ENCODE data around the gene AMBP. TPM values are rescaled to one million over a fixed set of nuclear protein-coding genes. Genes with fewer than 3 reads are reported as not detected.

The AMBP gene
- total RNA-seq, 1 donor from 2014 or later = not detected

- H3K36me3 ChIP-seq = no peaks in the 10 kb centered on the region
- TF ChIP-seq CTCF (IDR thresholded peaks at IDR 0.05) = no peak
- peak; percentile 14 for TF ChIP-seq EZH2 (IDR thresholded peaks at IDR 0.05)
- TF ChIP-seq EZH2phosphoT487 (IDR thresholded peaks at IDR 0.05) = no peak
- peak within 1 kb of the TSS; percentile 96 for H3K4me2 ChIP-seq
- Mint-ChIP-seq H3K27me3 (ENCODE audit: insufficient read depth, low read depth) (peaks cover 33% of the 10 kb centered on the region), H3K36me3 (peaks cover 5% of the 10 kb centered on the region), H3K27ac (no peak within 1 kb of the TSS), H3K4me1 (peaks cover 13% of the 10 kb centered on the region), H3K9me3 (peaks cover 11% of the 10 kb centered on the region), H3K4me3 (peak within 1 kb of the TSS; percentile 80)
- DNase-seq (ENCODE audit: low spot score) = peak; percentile 60
- no peaks in the 10 kb centered on the region for H4K20me1 ChIP-seq (ENCODE audit: low read depth)
- H2AFZ ChIP-seq (replicated peaks) = peak within 1 kb of the TSS; percentile 81
- H3K9ac ChIP-seq = no peak within 1 kb of the TSS
- H3K4me1 ChIP-seq = peaks cover 11% of the 10 kb centered on the region
- H3K9me3 ChIP-seq (ENCODE audit: low read depth) = no peaks in the 10 kb centered on the region
- H3K27me3 ChIP-seq = peaks cover 65% of the 10 kb centered on the region
- H3F3A ChIP-seq (ENCODE audit: low read depth) = peaks cover 10% of the 10 kb centered on the region
- H3K4me3 ChIP-seq = peak within 1 kb of the TSS; percentile 63
- no peak within 1 kb of the TSS for H3K27ac ChIP-seq
- H3K79me2 ChIP-seq (ENCODE audit: low read depth) = no peaks in the 10 kb centered on the region
Observed at GRCh38 chr9:114098936-114099668, 21.0 kb upstream of the AMBP start, which contains the start of gene KIF12. TSS of gene KIF12 (minus strand) at chr9:114099292. CDS start at chr9:114099276, 16 bp downstream.

GRCh38 chr9:114098021-114098935 lies 20.2 kb upstream of the AMBP start:
- H3K36me3 Mint-ChIP-seq = peaks cover 5% of the 10 kb centered on the region
- H3K27ac Mint-ChIP-seq = no peak overlapping the region
- H3K36me3 ChIP-seq = no peaks in the 10 kb centered on the region
- H4K20me1 ChIP-seq (ENCODE audit: low read depth) = no peaks in the 10 kb centered on the region
- peaks cover 33% of the 10 kb centered on the region for H3K27me3 Mint-ChIP-seq (ENCODE audit: insufficient read depth, low read depth)
- peak overlapping the region; percentile 81 for H2AFZ ChIP-seq (replicated peaks)
- no peak overlapping the region for H3K27ac ChIP-seq
- H3K79me2 ChIP-seq (ENCODE audit: low read depth) = no peaks in the 10 kb centered on the region
- TF ChIP-seq EZH2 (IDR thresholded peaks at IDR 0.05) (peak; percentile 24), CTCF (IDR thresholded peaks at IDR 0.05) (peak; percentile 28), EZH2phosphoT487 (IDR thresholded peaks at IDR 0.05) (peak; percentile 33)
- H3K9ac ChIP-seq = no peak overlapping the region
- peak overlapping the region; percentile 79 for H3K4me3 Mint-ChIP-seq
- H3K4me1 ChIP-seq = peaks cover 11% of the 10 kb centered on the region
- peak overlapping the region; percentile 96 for H3K4me2 ChIP-seq
- peaks cover 10% of the 10 kb centered on the region for H3F3A ChIP-seq (ENCODE audit: low read depth)
- H3K4me3 ChIP-seq = peak overlapping the region; percentile 63
- peaks cover 11% of the 10 kb centered on the region for H3K9me3 Mint-ChIP-seq
- H3K27me3 ChIP-seq = peaks cover 61% of the 10 kb centered on the region
- no peaks in the 10 kb centered on the region for H3K9me3 ChIP-seq (ENCODE audit: low read depth)
- peak; percentile 89 for DNase-seq (ENCODE audit: low spot score)
- peaks cover 13% of the 10 kb centered on the region for H3K4me1 Mint-ChIP-seq

GRCh38 chr9:114097613-114098020 lies 19.5 kb upstream of the AMBP start:
- H3K36me3 ChIP-seq = no peaks in the 10 kb centered on the region
- H4K20me1 ChIP-seq (ENCODE audit: low read depth) = no peaks in the 10 kb centered on the region
- no peaks in the 10 kb centered on the region for H3K9me3 ChIP-seq (ENCODE audit: low read depth)
- peak overlapping the region; percentile 81 for H2AFZ ChIP-seq (replicated peaks)
- peak overlapping the region; percentile 63 for H3K4me3 ChIP-seq
- no peaks in the 10 kb centered on the region for H3K79me2 ChIP-seq (ENCODE audit: low read depth)
- peak; percentile 32 for DNase-seq (ENCODE audit: low spot score)
- H3K4me2 ChIP-seq = peak overlapping the region; percentile 96
- Mint-ChIP-seq H3K4me3 (peak overlapping the region; percentile 79), H3K9me3 (peaks cover 9% of the 10 kb centered on the region), H3K27ac (no peak overlapping the region), H3K4me1 (peaks cover 13% of the 10 kb centered on the region), H3K27me3 (ENCODE audit: insufficient read depth, low read depth) (peaks cover 33% of the 10 kb centered on the region), H3K36me3 (peaks cover 4% of the 10 kb centered on the region)
- TF ChIP-seq CTCF (IDR thresholded peaks at IDR 0.05) (no peak), EZH2phosphoT487 (IDR thresholded peaks at IDR 0.05) (peak; percentile 12), EZH2 (IDR thresholded peaks at IDR 0.05) (peak; percentile 48)
- peaks cover 61% of the 10 kb centered on the region for H3K27me3 ChIP-seq
- no peak overlapping the region for H3K27ac ChIP-seq
- H3K4me1 ChIP-seq = peaks cover 11% of the 10 kb centered on the region
- H3F3A ChIP-seq (ENCODE audit: low read depth) = peaks cover 10% of the 10 kb centered on the region
- no peak overlapping the region for H3K9ac ChIP-seq

All from neural progenitor cell (in vitro differentiated cells).